Measurements from ENCODE around the gene TGM3. TPM values are rescaled to one million over a fixed set of nuclear protein-coding genes. Genes with fewer than 3 reads are reported as not detected.

The TGM3 gene
- total RNA-seq, 4 donors from 2014 or later: not detected

DNA sequence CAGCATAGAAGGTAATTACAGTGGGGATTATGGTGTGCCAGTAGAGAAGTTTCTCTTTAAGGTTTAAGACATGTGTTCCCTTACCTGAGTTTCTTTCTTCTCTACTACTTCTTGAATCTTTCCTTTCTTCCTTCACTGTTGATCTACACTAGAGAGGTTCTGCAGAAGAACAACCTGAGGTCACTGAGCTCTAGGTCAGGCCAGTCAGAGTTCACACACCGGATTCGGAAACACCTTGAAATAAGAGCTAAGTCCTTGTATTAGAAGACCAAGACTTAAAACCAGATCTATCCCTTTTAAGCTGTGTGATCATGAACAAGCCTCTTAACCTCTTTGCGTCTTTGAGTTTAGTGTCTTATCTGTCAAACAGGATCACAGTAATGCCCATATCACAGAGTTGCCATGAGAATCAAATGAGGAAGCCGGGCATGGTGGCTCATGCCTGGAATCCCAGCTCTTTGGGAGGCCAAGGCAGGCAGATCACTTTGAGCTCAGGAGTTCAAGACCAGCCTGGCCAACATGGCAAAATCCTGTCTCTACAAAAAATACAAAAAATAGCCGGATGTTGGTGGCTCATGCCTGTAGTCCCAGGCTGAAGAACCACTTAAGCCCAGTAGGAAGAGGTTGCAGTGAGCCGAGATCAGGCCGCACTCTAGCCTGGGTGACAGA is 22.0 kb upstream of the TGM3 start:
- TF ChIP-seq, protein P1, sequence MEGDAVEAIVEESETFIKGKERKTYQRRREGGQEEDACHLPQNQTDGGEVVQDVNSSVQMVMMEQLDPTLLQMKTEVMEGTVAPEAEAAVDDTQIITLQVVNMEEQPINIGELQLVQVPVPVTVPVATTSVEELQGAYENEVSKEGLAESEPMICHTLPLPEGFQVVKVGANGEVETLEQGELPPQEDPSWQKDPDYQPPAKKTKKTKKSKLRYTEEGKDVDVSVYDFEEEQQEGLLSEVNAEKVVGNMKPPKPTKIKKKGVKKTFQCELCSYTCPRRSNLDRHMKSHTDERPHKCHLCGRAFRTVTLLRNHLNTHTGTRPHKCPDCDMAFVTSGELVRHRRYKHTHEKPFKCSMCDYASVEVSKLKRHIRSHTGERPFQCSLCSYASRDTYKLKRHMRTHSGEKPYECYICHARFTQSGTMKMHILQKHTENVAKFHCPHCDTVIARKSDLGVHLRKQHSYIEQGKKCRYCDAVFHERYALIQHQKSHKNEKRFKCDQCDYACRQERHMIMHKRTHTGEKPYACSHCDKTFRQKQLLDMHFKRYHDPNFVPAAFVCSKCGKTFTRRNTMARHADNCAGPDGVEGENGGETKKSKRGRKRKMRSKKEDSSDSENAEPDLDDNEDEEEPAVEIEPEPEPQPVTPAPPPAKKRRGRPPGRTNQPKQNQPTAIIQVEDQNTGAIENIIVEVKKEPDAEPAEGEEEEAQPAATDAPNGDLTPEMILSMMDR (IDR thresholded peaks at IDR 0.05): no peak
- ATAC-seq (ENCODE audit: low FRiP score): no peak
- DNase-seq (ENCODE audit: low spot score): no peak

DNA sequence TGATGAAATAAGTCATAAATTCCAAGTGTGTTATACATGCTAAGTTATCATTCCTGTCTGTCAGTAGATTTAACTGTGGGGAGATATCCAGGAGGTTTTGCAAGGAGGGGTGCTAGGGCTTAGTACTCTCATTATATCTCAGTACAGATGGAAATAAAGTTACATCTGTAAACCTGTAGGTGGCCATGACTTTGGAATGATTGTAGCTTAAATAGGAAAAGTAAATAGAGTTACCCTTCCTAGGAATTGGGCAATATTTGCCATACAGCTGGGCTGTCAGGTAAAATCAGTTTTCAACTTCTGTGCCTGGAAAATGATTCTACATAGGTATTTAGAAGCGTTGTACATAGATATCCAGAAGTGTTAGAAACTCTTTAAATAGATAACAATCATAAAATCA is 19.8 kb upstream of the TGM3 start:
- ATAC-seq (ENCODE audit: low FRiP score): no peak
- TF ChIP-seq, protein P1 (IDR thresholded peaks at IDR 0.05): no peak
- no peak for DNase-seq (ENCODE audit: low spot score)

DNA sequence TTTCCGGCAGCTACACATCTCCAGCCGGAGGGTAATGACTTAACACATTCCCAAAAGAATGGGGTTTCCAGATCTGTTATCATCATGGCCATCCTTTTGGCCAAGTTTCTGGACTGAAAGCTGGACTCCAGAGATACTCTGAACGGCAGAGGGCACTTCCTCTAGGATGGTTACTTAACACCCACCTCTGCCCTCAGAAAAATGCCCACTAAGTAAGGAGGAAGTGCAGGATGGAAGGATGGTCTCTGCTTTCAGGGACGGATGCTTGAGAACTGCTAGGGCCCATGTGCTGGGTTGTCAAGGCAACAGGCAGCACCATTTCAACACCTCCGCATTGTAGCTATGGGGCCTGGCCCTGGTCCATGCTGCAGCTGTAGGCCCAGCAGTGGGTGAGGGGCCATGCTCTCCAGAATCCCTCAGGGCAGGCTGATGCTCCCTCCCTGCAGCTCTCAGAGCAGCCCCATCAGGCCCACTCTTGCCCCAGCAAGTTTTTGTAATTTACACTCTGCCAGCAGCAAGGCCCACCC is 16.5 kb upstream of the TGM3 start:
- ATAC-seq (ENCODE audit: low FRiP score): no peak
- TF ChIP-seq, protein P1 (IDR thresholded peaks at IDR 0.05): no peak
- DNase-seq (ENCODE audit: low spot score): no peak

DNA sequence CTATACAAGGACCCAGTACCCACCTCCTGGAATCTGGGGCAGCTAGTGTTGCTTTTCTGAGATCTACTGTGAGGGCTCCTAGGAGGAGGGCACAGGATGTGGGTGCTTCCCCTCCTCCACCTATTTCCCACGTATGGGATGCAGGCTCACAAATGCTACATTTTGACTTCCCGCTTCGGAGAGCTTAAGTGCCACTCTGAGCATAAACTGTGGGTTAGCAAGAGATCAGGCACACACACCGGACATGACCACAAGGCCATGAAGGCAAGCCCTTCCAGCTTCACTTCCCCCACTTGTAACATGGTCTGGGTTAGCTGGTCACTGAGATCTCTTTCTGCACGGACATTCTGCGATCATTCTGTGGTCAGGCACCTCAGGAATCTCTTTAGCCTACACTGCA is 15.7 kb upstream of the TGM3 start:
- DNase-seq (ENCODE audit: low spot score): no peak
- ATAC-seq (ENCODE audit: low FRiP score): no peak
- TF ChIP-seq, protein P1 (IDR thresholded peaks at IDR 0.05): no peak

DNA sequence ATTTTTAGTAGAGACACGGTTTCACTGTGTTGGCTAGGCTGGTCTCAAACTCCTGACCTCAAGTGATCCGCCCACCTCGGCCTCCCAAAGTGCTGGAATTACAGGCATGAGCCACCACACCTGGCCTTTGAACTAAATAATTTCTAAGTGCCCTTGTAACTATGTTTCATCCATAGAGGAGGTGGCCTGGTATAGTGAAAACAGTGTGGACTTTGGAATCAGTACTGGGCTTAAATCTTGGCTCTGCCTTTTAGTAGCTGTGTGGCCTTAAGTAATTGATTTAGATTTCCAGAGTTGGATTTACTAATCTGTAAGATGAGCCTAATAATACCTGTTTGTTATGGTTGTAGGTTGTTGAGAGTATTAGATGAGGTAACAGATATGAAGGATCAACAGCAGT is 14.2 kb upstream of the TGM3 start:
- no peak for ATAC-seq (ENCODE audit: low FRiP score)
- TF ChIP-seq, protein P1 (IDR thresholded peaks at IDR 0.05): no peak
- DNase-seq (ENCODE audit: low spot score): no peak

DNA sequence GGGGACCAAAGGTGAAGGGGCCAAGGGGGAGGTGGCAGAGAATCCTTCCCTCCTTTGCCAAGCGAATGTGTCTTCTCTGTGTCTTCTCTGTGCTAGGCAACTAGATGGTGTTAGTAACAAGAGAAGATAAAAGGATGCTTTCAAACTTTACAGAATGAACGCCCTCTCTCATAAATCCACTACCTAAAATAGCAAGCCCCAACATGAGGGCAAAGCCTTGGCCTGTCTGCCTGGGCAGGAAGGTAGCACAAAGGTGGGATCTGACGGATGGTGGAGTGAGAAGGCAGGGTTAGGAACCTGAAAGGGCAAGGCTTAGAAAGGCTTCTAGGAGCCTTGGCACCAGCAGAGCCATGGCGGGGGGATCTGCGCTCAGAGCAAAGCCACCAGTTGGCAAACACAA is 13.6 kb upstream of the TGM3 start:
- no peak for ATAC-seq (ENCODE audit: low FRiP score)
- TF ChIP-seq, protein P1 (IDR thresholded peaks at IDR 0.05): no peak
- DNase-seq (ENCODE audit: low spot score): no peak
